Measurements from ENCODE around the gene GOSR2. TPM values are rescaled to one million over a fixed set of nuclear protein-coding genes. Genes with fewer than 3 reads are reported as not detected.

Gene GOSR2
- polyA plus RNA-seq, 1 donor (not counting 4 experiments of a cell fraction or from before 2014, with no cell fraction given), result 48.6 TPM

- H3K27me3 ChIP-seq (ENCODE audit: control insufficient read depth, extremely low read depth, insufficient read depth, low read length), result no peaks in the 10 kb centered on the region
- dilution Hi-C loops (cut with MboI; ENCODE audit: extremely low pct_ligation_motif_present, low sequenced_read_pairs), result no loop called here
- H3K4me2 ChIP-seq (ENCODE audit: control insufficient read depth, extremely low read depth, insufficient read depth, low read depth, low read length), result no peak overlapping the region
- FAIRE-seq, result no peak
- no peak overlapping the region for H3K27ac ChIP-seq (ENCODE audit: control insufficient read depth, insufficient read depth, low read length)
- H3K9me3 ChIP-seq (ENCODE audit: control insufficient read depth, low read depth, low read length), result no peaks in the 10 kb centered on the region
- H2AFZ ChIP-seq (ENCODE audit: control insufficient read depth, low read length), result no peak overlapping the region
- no peak overlapping the region for H3K9ac ChIP-seq (ENCODE audit: control insufficient read depth, extremely low read depth, insufficient read depth, low read length)
- H3K4me1 ChIP-seq (ENCODE audit: control insufficient read depth, extremely low read depth, insufficient read depth, low read length), result peaks cover 12% of the 10 kb centered on the region
- H3K9me1 ChIP-seq (ENCODE audit: control insufficient read depth, extremely low read depth, insufficient read depth, low read length), result no peaks in the 10 kb centered on the region
- no peak for TF ChIP-seq CTCF (optimal IDR thresholded peaks at IDR 0.05 in 1 of 3, IDR thresholded peaks at IDR 0.05 in 1 of 3, conservative IDR thresholded peaks at IDR 0.05 in 1 of 3; ENCODE audit: extremely low read depth in 1 of 3, insufficient read depth in 2 of 3, low read length in 3 of 3)
- no peak for TF ChIP-seq EZH2 (IDR thresholded peaks at IDR 0.05; ENCODE audit: low read length)
- H3K79me2 ChIP-seq (ENCODE audit: control insufficient read depth, insufficient read depth, low read length), result no peaks in the 10 kb centered on the region
- peak; percentile 88 for DNase-seq (ENCODE audit: low read depth, low spot score)
- H3K36me3 ChIP-seq (ENCODE audit: control insufficient read depth in 2 of 2, extremely low read depth in 1 of 2, insufficient read depth in 2 of 2, low read length in 2 of 2), result no peaks in the 10 kb centered on the region
- no peak overlapping the region for H3K4me3 ChIP-seq (ENCODE audit: control insufficient read depth in 2 of 3, extremely low read depth in 1 of 3, insufficient read depth in 2 of 3, low read depth in 1 of 3, low read length in 3 of 3)
- no peaks in the 10 kb centered on the region for H4K20me1 ChIP-seq (ENCODE audit: control insufficient read depth, extremely low read depth, insufficient read depth, low read length)
Measured at GRCh38 chr17:46916211-46916610, 6.7 kb upstream of the GOSR2 start.

DNA sequence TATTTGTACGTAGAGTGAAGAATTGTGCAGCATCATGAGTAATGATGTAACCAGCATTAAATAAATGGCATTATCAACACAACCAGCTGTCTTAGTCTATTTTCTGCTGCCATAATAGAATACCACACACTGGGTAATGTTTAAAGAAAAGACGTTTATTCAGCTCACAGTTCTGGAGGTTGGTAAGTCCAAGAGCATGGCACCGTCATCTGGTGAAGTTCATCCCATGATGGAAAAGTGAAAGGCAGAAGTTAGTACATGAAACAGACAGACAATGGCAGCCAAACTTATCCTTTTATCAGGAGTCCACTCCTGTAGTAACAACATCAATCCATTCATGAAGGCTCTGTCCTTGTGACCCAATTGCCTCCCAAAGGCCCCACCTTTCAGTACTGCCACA is 6.3 kb upstream of the GOSR2 start:
- Histone ChIP-seq H3K79me2 (ENCODE audit: control insufficient read depth, insufficient read depth, low read length) (no peaks in the 10 kb centered on the region), H3K36me3 (ENCODE audit: control insufficient read depth in 2 of 2, extremely low read depth in 1 of 2, insufficient read depth in 2 of 2, low read length in 2 of 2) (no peaks in the 10 kb centered on the region), H3K9ac (ENCODE audit: control insufficient read depth, extremely low read depth, insufficient read depth, low read length) (no peak overlapping the region), H4K20me1 (ENCODE audit: control insufficient read depth, extremely low read depth, insufficient read depth, low read length) (no peaks in the 10 kb centered on the region), H3K27ac (ENCODE audit: control insufficient read depth, insufficient read depth, low read length) (no peak overlapping the region), H2AFZ (ENCODE audit: control insufficient read depth, low read length) (no peak overlapping the region), H3K4me3 (ENCODE audit: control insufficient read depth in 2 of 3, extremely low read depth in 1 of 3, insufficient read depth in 2 of 3, low read depth in 1 of 3, low read length in 3 of 3) (no peak overlapping the region), H3K27me3 (ENCODE audit: control insufficient read depth, extremely low read depth, insufficient read depth, low read length) (no peaks in the 10 kb centered on the region), H3K4me1 (ENCODE audit: control insufficient read depth, extremely low read depth, insufficient read depth, low read length) (peaks cover 12% of the 10 kb centered on the region), H3K9me3 (ENCODE audit: control insufficient read depth, low read depth, low read length) (no peaks in the 10 kb centered on the region), H3K4me2 (ENCODE audit: control insufficient read depth, extremely low read depth, insufficient read depth, low read depth, low read length) (no peak overlapping the region), H3K9me1 (ENCODE audit: control insufficient read depth, extremely low read depth, insufficient read depth, low read length) (no peaks in the 10 kb centered on the region)
- dilution Hi-C loops (cut with MboI; ENCODE audit: extremely low pct_ligation_motif_present, low sequenced_read_pairs), result no loop called here
- DNase-seq (ENCODE audit: low read depth, low spot score) (no peak), FAIRE-seq (no peak)
- TF ChIP-seq CTCF (optimal IDR thresholded peaks at IDR 0.05 in 1 of 3, IDR thresholded peaks at IDR 0.05 in 1 of 3, conservative IDR thresholded peaks at IDR 0.05 in 1 of 3; ENCODE audit: extremely low read depth in 1 of 3, insufficient read depth in 2 of 3, low read length in 3 of 3) (no peak), EZH2 (IDR thresholded peaks at IDR 0.05; ENCODE audit: low read length) (no peak)

Measured in keratinocyte (primary cell).